ENCODE measurements around the gene TTC16.
"Not testable (repeated sequence)": the region's sequence is repeated elsewhere in the genome, so short reads cannot be mapped to it uniquely, and the experiment has no call there.

TTC16 gene

DNA sequence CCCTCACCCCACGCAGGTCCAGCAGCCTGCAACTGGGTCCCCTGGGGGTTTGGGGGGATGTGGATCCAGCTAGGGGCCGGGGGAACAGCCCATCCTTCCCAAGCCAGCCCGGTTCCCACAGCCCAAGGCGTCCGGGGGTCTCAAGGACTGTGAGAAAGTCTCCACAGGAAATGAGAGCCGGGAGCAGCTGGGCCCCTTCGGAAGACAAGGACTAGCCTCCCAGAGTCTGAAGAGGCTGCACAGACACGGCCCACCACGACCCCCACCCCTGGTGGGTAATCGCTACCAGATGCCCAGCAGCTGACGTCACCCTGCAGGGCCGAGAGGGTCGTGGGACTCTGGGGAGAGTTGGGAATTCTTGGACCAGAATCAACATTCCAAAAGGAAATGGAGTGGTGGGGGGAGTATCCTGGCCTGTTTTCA lies 52.0 kb downstream of the TTC16 start:
- DNase-seq (ENCODE audit: low read depth), result no peak

GRCh38 chr9:127768698-127769097 lies 52.8 kb downstream of the TTC16 start:
- DNase-seq (ENCODE audit: low read depth), result no peak

GRCh38 chr9:127769101-127769500 lies 53.2 kb downstream of the TTC16 start:
- no peak for DNase-seq (ENCODE audit: low read depth)

- no peak for DNase-seq (ENCODE audit: low read depth)
These were observed 54.2 kb downstream of the TTC16 start for GRCh38 chr9:127769929-127770582.

DNA sequence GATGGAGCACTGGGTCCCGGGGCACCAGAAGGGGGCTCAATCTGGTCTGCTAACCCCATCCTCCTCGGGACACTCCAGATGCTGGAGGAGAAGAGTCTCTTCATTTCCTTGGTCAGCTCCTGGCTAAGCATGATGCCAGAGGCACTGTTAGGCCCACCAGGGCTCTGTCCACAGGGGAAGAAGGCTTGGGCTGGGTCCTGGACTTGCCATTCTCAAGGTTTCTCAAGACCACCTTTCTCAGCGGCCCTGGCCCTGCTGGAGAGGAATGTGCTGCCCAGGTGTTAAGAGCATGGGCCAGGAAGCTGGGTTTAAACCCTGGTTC lies 54.7 kb downstream of the TTC16 start:
- no peak for DNase-seq (ENCODE audit: low read depth)

DNA sequence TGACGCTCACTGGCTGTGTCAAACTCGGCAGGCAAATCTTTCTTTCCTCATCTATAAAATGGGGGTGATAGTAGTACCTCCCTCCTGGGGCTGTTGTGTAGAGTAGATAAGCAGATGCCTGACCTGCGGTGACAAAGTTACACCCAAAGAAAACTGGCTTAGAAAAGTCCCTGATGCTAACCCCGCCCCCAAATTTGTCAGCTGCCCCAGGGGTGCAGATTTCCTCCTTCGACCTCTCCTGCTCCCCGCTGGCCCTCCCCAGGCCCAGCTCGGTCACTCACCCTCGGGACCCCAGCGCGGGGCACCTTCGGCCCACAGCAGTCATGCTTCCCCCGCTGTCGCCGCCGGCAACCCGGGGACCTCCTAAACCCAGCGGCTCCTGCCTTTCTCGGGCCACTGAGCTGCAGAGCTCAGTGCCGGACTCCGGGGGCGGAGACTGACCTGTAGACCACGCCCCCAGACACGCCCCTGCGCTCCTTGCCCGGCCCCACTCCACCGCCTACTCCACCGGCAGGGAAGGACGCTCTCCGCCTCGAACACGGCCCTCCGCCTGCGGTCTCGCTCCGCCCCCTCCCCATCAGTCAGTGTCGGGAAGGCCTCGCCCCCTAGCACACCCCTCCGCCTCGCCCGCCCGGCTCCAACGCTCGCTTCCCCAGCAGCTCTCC lies 55.2 kb downstream of the TTC16 start:
- DNase-seq (ENCODE audit: low read depth), result peak; percentile 98

- no peak for DNase-seq (ENCODE audit: low read depth)
These were observed 55.8 kb downstream of the TTC16 start for GRCh38 chr9:127771570-127772189.

DNA sequence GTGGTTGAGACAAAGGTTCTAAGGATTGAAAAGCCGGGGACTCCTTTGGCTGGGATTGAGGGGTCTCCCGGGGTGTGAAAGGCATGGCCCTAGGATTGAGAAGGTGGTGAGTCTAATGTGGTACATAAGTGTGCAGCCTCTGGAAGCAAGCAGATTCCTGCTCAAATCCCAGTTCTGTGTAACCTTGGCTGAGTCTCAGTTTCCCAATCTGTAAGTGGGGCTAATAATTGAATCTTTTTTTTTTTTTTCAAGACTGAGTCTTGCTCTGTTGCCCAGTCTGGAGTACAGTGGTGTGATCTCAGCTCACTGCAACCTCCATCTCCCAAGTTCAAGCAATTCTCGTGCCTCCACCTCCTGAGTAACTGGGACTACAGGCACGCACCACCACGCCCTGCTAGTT lies 56.7 kb downstream of the TTC16 start:
- DNase-seq (ENCODE audit: low read depth), result no peak

- no peak for DNase-seq (ENCODE audit: low read depth)
These were observed 57.4 kb downstream of the TTC16 start for GRCh38 chr9:127773272-127773671.

GRCh38 chr9:127773981-127774380 lies 58.1 kb downstream of the TTC16 start:
- DNase-seq (ENCODE audit: low read depth), result no peak

DNA sequence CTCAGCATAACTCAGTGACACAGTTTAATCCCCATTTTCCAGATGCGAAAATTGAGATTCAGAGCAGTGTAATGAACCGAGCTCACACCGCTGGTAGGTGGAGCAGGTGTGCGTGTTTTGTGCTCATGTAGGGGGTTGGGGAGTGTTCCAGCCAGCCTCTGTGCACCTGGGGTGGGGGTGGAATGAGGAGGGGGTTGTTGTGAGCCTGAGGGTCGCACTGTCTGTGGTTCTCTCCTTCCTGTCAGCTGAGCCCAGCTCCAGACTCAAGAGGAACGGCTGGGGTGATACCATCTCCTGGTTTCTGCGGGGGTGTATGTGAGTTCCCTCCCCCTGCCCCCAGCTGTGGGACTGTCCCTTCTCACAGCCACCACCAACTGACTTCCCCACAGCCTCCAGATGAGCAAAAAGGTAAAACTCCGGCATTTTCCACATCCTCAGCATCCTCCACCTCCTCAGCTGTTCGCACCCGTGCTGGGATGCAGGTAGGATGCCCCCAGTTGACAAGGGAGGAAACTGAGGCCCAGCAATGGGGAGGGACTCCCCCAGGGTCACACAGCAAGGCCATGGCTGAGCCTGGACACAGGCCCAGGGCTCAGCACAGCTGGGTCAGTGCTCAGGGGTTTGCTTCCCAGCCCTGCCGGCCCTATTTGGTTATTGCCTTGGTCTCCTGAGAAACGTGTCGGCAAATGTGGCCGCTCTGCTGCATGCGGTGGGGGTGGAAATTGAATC lies 60.5 kb downstream of the TTC16 start:
- peak; percentile 60 for DNase-seq (ENCODE audit: low read depth)

- DNase-seq (ENCODE audit: low read depth), result no peak
These were observed 61.0 kb downstream of the TTC16 start for GRCh38 chr9:127776924-127777289.

DNA sequence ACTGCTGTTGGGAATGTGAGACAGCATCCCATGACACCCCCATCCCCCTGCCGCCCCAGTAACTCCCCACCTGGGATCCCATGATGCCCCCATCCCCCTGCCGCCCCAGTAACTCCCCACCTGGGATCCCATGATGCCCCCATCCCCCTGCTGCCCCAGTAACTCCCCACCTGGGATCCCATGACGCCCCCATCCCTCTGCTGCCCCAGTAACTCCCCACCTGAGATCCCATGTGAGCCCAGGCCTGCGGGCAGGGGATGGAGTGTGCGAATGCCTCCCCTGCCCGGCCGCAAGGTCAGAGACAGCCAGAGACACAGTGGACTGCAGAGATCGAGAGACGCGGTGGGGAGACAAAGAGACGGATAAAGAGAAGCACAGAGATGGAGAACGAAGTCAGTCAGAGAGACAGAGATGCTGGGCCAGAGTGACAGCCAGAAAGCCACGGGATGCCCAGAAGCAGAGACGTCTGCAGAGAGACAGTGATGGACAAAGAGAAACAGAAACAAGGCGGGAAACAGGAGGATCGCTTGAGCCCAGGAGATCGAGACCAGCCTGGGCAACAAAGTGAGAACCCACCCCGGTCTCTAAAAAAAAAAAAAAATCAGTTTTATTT lies 61.6 kb downstream of the TTC16 start:
- DNase-seq (ENCODE audit: low read depth), result no peak

DNA sequence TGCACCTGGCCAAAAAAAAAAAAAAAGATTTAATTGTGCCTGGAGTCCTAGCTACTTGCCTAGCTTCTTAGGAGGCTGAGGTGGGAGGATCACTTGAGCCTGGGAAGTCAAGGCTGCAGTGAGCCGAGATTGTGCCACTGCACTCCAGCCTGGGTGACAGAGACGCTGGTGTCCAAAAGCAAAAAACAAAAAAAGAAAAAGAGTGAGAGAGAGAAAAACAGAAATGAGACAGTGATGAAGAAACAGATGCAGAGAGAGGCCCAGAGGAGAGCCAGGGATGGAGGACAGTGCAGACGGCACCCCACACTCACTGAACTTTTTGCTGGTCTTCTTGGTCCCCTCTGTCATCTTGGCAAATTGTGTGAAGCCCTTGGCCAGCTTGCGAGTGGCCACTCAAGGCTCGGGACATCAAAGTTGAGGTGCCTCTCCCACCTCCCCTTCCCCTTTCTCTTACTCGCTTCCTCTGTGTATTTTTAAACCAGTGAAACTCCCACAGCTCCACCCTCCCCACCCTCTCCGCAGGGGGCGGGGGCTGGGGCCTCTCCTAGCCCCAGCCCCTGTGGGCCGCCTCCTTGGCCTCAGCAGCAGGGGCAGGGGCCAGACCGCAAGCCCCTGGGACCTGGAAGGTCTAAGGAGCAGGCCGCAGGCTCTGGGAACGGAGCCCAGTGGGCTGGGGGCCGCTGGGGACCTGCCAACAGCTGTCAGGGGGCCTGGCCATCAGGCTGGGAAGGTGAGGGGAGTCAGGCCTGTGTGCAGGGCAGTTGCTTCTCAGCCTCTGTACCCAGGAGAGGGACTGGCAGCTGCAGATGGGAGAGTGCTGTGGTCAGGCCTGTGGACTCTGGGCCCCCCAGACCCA lies 62.6 kb downstream of the TTC16 start, which contains the start of gene SH2D3C:
TSS of gene SH2D3C (minus strand) at position 387 of the 856 bp plus-strand sequence. CDS start at position 348, 39 bp downstream.
- DNase-seq (ENCODE audit: low read depth), result peak; percentile 37

GRCh38 chr9:127779136-127779981 lies 63.5 kb downstream of the TTC16 start:
- peak; percentile 53 for DNase-seq (ENCODE audit: low read depth)

DNA sequence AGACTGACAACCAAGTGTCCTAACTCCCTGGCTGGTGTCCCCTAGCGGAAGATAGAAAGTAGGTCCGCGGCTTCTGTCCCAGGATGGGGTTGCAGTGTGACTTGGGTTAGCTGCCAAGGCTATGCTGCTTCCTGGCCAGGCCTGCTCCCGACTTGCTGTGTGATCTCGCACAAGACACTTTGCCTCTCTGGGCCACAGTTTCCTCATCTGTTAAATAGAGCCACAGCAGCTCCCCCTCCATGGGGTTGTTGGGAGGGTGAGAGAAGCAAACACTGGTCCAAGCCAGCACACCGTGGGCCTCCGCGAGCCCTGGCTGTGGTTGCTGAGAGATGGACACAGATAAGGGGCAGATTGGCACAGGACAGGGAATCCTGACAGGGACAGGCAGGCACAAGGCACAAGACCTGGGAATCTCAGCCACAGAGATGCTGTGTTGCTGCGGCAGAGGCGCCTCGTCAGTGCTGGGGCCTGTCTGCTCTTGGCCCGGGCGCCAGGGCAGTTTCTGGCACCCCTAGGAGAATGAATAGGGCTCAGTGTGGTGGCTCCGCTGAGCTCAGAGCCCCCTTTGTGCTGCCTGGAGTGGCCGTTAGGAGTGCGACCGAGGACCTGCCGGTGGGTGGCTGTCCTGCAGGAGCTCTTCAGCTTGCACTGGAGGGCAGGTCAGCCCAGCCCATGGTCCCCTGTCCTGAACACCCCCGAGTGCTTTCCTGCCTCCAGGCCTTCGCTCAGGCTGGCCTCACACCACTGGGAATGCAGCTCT lies 64.4 kb downstream of the TTC16 start:
- DNase-seq (ENCODE audit: low read depth), result no peak

- DNase-seq (ENCODE audit: low read depth), result not testable (repeated sequence)
These were observed 65.0 kb downstream of the TTC16 start for GRCh38 chr9:127780909-127781308.

Data from activated T-cell treated with anti-CD3 and anti-CD28 coated beads for 48 hours (primary cell).